Neural crest cell (in vitro differentiated cells): ENCODE measurements around the gene LRRC14B. TPM values are rescaled to one million over a fixed set of nuclear protein-coding genes. Genes with fewer than 3 reads are reported as not detected.

Experiments used
- DNase-seq: peaks from one replicate; pipeline ENCODE4 v3.0.0; 2021; ENCODE audit warnings: low read depth, mixed read lengths, low spot score
- H3K27ac Mint-ChIP-seq: one replicate; pipeline ENCODE4 v1.8.0; 2021; ENCODE audit warnings: mild to moderate bottlenecking, mixed read lengths; ENCODE audit not compliant: unreplicated experiment
- H3K27me3 Mint-ChIP-seq: 2 replicates; pipeline ENCODE4 v1.8.0; 2021; ENCODE audit warnings: low read depth, mild to moderate bottlenecking, mixed read lengths
- H3K36me3 Mint-ChIP-seq: 2 replicates; pipeline ENCODE4 v1.8.0; 2021; ENCODE audit warnings: low read depth, mild to moderate bottlenecking, mixed read lengths
- H3K4me1 Mint-ChIP-seq: 2 replicates; pipeline ENCODE4 v1.8.0; 2021; ENCODE audit warnings: mixed read lengths
- H3K4me3 Mint-ChIP-seq: one replicate; pipeline ENCODE4 v1.8.0; 2021; ENCODE audit warnings: mild to moderate bottlenecking, mixed read lengths
- H3K9me3 Mint-ChIP-seq: 2 replicates; pipeline ENCODE4 v1.8.0; 2021; ENCODE audit warnings: mixed read lengths
- total RNA-seq: library from RNA; stranded (reverse); gene quantifications from 2 replicates; pipeline ENCODE4 v1.2.1, GENCODE V29; 2021
- TF ChIP-seq, protein P1 (sequence below): fragments of 200-600 bp; sonication (generic); conservative IDR thresholded peaks from 2 replicates; pipeline ENCODE4 v1.5.0; 2021; ENCODE audit warnings: antibody characterized with exemption, mild to moderate bottlenecking

LRRC14B gene
- total RNA-seq, 1 donor from 2014 or later = not detected

DNA sequence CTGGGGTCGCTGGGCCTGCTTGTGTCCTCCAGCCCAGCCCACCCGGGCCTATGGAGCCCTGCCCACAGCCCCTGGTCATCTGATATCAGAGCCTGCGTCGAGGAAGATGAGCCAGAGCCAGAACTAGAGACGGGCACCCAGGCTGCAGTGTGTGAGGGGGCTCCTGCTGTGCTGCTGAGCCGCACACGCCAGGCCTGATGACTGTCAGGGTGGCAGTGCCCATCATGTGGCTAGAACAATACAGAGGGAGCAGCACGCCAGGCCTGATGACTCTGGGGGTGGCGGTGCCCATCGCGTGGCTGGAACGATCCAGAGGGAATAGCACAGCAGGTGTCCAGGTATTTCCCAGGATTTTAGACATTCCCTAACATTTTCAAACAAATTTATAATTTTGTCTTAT, 9.2 kb upstream of the LRRC14B start:
- Mint-ChIP-seq H3K4me3 (no peak overlapping the region), H3K27me3 (no peaks in the 10 kb centered on the region), H3K4me1 (no peaks in the 10 kb centered on the region), H3K36me3 (peaks cover 3% of the 10 kb centered on the region), H3K27ac (no peak overlapping the region), H3K9me3 (no peaks in the 10 kb centered on the region)
- no peak for DNase-seq
- TF ChIP-seq, protein P1, sequence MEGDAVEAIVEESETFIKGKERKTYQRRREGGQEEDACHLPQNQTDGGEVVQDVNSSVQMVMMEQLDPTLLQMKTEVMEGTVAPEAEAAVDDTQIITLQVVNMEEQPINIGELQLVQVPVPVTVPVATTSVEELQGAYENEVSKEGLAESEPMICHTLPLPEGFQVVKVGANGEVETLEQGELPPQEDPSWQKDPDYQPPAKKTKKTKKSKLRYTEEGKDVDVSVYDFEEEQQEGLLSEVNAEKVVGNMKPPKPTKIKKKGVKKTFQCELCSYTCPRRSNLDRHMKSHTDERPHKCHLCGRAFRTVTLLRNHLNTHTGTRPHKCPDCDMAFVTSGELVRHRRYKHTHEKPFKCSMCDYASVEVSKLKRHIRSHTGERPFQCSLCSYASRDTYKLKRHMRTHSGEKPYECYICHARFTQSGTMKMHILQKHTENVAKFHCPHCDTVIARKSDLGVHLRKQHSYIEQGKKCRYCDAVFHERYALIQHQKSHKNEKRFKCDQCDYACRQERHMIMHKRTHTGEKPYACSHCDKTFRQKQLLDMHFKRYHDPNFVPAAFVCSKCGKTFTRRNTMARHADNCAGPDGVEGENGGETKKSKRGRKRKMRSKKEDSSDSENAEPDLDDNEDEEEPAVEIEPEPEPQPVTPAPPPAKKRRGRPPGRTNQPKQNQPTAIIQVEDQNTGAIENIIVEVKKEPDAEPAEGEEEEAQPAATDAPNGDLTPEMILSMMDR = no peak

DNA sequence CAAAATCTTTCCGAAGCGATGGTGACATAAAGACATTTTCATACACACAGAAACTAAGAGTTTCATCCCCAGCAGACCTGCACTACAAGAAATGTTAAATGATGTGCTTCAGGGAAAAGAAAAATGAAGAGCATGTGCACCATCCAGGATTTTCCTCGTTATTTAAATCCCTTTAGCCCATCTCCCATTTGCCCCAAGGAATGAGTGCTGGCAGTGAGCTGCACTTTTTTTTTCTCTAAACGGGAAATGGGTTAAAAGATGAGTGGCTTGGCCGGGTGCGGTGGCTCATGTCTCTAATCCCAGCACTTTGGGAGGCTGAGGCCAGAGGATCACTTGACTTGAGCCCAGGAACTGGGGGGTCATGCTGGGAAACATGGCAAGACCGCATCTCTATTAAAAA, 6.8 kb upstream of the LRRC14B start:
- Mint-ChIP-seq H3K27me3 (peaks cover 3% of the 10 kb centered on the region), H3K9me3 (no peaks in the 10 kb centered on the region), H3K27ac (no peak overlapping the region), H3K36me3 (peaks cover 3% of the 10 kb centered on the region), H3K4me1 (peaks cover 8% of the 10 kb centered on the region), H3K4me3 (no peak overlapping the region)
- TF ChIP-seq, protein P1 = no peak
- no peak for DNase-seq

DNA sequence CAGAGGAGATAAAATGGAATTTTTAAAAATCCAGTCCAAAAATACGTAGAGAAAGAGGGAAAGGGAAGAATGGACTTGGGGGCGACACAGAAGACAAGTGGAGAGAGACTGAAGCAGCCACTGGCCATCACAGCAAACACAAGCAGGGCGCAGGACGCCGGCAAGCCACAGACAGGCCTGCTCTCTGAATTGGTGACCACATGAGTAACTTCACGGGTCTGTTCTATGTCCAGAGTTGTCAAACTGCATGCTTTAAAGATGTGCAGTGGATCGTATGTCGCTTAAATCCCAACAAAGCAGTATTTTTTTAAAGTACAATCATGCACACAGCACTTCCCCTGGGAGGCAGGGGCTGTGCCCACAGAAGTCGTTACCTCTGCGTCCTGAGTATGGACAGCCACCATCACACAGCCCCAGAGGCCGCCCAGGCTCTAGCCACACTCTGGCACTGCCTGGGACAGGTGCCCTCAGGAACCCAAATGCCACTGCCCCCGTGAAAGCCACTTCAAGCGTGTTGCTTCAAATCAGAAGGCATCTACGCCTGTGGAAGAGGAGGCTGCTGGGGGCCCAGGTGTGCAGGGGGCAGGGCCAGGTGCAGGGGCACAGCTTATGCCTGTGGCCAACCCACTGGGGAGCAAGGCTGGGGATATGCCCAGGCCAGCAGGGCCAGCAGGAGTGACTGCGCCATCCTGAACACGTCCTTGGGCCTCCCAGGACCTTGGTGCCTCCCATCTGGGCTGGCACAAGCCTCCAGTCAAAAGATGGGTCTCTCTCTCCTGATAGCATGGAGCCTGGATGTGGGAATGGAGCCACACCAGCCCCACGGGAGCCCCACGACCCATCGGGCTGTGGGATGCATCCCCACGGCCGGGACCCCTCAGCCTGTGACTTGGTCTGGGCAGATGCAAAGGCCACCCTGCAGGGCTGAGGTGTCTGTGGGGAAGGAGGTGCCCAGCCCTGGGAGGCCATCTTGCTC, 5.9 kb upstream of the LRRC14B start:
- peaks cover 12% of the 10 kb centered on the region for H3K4me1 Mint-ChIP-seq
- no peak overlapping the region for H3K4me3 Mint-ChIP-seq
- no peak for DNase-seq
- peaks cover 3% of the 10 kb centered on the region for H3K27me3 Mint-ChIP-seq
- H3K27ac Mint-ChIP-seq = no peak overlapping the region
- H3K36me3 Mint-ChIP-seq = peaks cover 3% of the 10 kb centered on the region
- TF ChIP-seq, protein P1 = no peak
- H3K9me3 Mint-ChIP-seq = no peaks in the 10 kb centered on the region

DNA sequence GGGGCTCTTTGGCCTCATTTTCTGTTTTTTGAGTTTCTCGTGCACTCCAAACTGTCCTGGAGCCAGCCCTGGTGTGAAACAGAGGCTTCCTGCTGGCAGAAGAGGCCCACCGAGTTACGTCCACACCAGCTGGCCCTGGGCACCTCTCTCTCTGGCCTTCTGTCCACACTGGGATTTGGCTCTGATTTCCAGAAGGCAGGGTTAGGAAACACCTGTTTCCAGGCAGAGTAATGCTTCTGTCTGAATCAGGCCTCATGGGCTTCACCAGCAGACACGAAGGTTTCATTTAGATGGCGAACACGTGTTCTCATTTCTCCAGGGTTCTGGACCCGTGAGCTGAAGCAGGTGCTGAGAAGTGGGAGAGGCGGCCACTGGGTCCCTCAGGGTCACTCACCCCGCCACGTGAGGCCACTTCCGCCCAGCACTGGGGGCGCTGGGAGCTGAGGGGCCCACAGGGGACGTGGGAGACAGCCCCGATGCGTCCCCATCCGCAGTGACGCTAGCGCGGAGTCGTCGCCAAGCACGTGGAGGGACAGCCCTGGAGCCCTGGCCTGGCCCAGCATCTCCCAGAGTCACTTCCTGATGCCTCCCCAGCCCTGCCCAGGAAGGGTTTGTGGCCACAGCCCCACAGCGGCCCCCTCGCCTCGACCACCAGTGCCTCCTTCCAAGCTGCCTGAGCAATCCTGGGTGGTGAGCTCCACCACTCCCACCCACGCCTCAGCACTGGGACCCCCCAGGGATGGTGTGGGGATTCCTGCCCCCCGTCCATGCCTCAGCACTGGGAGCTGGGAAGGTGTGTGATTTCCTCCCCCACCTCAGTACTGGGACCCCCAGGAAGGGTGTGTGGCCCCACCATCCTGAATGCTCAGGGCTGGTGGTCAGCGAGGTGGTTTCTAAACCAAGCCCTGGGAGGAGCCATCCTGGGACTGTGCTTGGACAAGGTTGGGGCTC, 4.9 kb upstream of the LRRC14B start:
- TF ChIP-seq, protein P1 = no peak

DNA sequence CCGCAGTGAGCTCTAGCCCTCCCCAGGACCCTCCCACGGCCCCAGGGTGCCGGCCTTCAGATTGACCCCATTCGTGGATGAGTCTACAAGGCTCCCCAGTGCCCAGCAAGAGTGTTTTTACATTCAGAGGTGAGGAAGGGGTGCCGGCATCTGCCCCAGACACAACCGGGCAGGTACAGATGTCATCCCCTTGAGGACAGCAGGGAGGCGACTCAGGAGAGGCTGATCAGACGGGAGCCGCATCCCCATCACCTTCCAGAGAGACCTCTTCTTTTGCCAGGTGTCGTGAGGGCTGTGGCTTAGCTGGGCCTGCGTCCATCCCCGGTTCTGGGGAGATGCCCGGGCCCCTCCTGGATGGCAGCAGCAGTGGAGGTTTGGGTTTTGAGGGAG, 4.3 kb upstream of the LRRC14B start:
- peaks cover 14% of the 10 kb centered on the region for H3K4me1 Mint-ChIP-seq
- H3K9me3 Mint-ChIP-seq = no peaks in the 10 kb centered on the region
- H3K27me3 Mint-ChIP-seq = peaks cover 3% of the 10 kb centered on the region
- no peak overlapping the region for H3K4me3 Mint-ChIP-seq
- DNase-seq = no peak
- H3K27ac Mint-ChIP-seq = no peak overlapping the region
- peaks cover 3% of the 10 kb centered on the region for H3K36me3 Mint-ChIP-seq
- TF ChIP-seq, protein P1 = no peak

More for the DNA sequence above, 4.9 kb upstream of the LRRC14B start:
- Mint-ChIP-seq H3K27ac (no peak overlapping the region), H3K9me3 (no peaks in the 10 kb centered on the region), H3K4me3 (no peak overlapping the region), H3K36me3 (peaks cover 3% of the 10 kb centered on the region), H3K4me1 (peaks cover 14% of the 10 kb centered on the region), H3K27me3 (peaks cover 3% of the 10 kb centered on the region)
- no peak for DNase-seq
